ENCODE data around the gene TRPV2. TPM values are rescaled to one million over a fixed set of nuclear protein-coding genes. Genes with fewer than 3 reads are reported as not detected.
A peak's percentile ranks its signal among the peaks of the same experiment; 100 is the strongest.

Gene TRPV2
- total RNA-seq, 1 experiment from 2014 or later: 1.0 TPM

DNA sequence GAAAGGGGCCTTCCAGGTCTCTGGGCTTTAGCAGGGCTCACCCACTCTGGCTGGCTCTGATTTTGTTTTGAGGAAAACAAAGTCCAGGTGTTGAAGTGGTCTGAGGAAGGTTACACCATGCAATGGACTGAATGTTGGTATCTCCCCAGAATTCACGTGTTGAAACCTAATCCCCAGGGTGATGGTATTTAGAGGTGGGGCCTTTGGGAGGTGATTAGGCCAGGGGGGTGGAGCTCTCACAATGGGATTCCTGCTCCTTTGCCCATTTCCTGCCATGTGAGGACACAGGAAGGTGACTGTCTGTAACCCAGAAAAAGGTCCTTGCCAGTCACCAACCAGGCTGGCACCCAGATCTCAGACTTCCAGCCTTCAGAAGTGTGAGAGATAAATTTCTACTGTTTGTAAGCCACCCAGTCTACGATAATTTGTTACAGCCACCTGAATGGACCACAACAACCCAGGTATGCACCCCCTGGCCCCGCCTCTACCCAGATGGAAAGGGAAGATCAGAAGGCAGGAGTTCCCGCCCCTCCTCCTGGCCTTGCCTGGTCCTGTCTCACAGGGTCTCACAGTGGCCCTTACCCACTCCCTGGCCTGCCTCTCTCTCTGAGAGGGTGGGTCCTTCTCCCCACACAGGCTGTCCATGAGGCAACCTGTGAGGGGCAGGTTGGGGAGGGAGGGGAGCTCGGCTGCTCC lies 44.6 kb downstream of the TRPV2 start:
- H3K9me3 ChIP-seq (ENCODE audit: control insufficient read depth, low read depth, low read length): no peaks in the 10 kb centered on the region
- H2BK20ac ChIP-seq (ENCODE audit: low read depth, low read length, poor library complexity, severe bottlenecking): no peak overlapping the region
- TF ChIP-seq, protein P1, sequence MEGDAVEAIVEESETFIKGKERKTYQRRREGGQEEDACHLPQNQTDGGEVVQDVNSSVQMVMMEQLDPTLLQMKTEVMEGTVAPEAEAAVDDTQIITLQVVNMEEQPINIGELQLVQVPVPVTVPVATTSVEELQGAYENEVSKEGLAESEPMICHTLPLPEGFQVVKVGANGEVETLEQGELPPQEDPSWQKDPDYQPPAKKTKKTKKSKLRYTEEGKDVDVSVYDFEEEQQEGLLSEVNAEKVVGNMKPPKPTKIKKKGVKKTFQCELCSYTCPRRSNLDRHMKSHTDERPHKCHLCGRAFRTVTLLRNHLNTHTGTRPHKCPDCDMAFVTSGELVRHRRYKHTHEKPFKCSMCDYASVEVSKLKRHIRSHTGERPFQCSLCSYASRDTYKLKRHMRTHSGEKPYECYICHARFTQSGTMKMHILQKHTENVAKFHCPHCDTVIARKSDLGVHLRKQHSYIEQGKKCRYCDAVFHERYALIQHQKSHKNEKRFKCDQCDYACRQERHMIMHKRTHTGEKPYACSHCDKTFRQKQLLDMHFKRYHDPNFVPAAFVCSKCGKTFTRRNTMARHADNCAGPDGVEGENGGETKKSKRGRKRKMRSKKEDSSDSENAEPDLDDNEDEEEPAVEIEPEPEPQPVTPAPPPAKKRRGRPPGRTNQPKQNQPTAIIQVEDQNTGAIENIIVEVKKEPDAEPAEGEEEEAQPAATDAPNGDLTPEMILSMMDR (conservative IDR thresholded peaks at IDR 0.05): no peak
- no peak overlapping the region for H2AFZ ChIP-seq (ENCODE audit: low read length)
- no peak overlapping the region for H3T11ph ChIP-seq (ENCODE audit: low read length)
- no peaks in the 10 kb centered on the region for H3K27me3 ChIP-seq (ENCODE audit: insufficient read depth, low read length)
- H3K4ac ChIP-seq (ENCODE audit: low read depth, low read length): no peak overlapping the region
- H3K9ac ChIP-seq (ENCODE audit: extremely low read depth, insufficient read length, low read length): no peak overlapping the region
- no peaks in the 10 kb centered on the region for H3K23me2 ChIP-seq (ENCODE audit: insufficient read length, low read depth, low read length, poor library complexity, severe bottlenecking)
- H3K23ac ChIP-seq (ENCODE audit: insufficient read length, low read depth, low read length): no peak overlapping the region
- H2BK15ac ChIP-seq (ENCODE audit: low read depth, low read length): no peak overlapping the region
- no peak overlapping the region for H4K8ac ChIP-seq (replicated peaks; ENCODE audit: insufficient read length, low read depth, low read length)
- H3K14ac ChIP-seq (ENCODE audit: insufficient read depth, low read length): 0 out of 2 replicates have a peak overlapping the region, but pooled peaks have one; percentile 11
- no peak overlapping the region for H3K56ac ChIP-seq (ENCODE audit: insufficient read length, low read depth, low read length)
- no peak overlapping the region for H2BK12ac ChIP-seq (ENCODE audit: insufficient read length, low read depth, low read length)
- peak overlapping the region; percentile 24 for H3K18ac ChIP-seq (ENCODE audit: insufficient read length, low read depth, low read length)
- peak overlapping the region; percentile 80 to 98 (median 93); a peak in 5 of 7 replicates for H3K27ac Mint-ChIP-seq
- H3K27ac ChIP-seq (ENCODE audit: insufficient read length, low read depth, low read length): no peak overlapping the region
- H3K9me3 Mint-ChIP-seq: no peaks in the 10 kb centered on the region
- H3K79me2 ChIP-seq (ENCODE audit: insufficient read depth, low read length): no peaks in the 10 kb centered on the region
- peak overlapping the region in 1 of 2 experiments; percentile 55; a peak in 2 of 5 replicates for H3K4me3 Mint-ChIP-seq
- no peak overlapping the region for H3K4me2 ChIP-seq (ENCODE audit: insufficient read depth, insufficient read length, low read length)
- H3K36me3 Mint-ChIP-seq (ENCODE audit: insufficient read depth in 1 of 3, low read depth in 3 of 3): peaks cover 0 to 17% (median 14%) of the 10 kb centered on the region in 3 experiments; a peak in 6 of 7 replicates
- H3K4me1 ChIP-seq (ENCODE audit: insufficient read depth, low read length): peaks cover 5% of the 10 kb centered on the region
- H4K91ac ChIP-seq (ENCODE audit: insufficient read length, low read depth, low read length): no peak overlapping the region
- H3K79me1 ChIP-seq (ENCODE audit: insufficient read depth, low read depth, low read length, poor library complexity, severe bottlenecking): no peaks in the 10 kb centered on the region
- no peak overlapping the region for H4K5ac ChIP-seq (ENCODE audit: insufficient read length, low read depth, low read length)
- H2AK5ac ChIP-seq (ENCODE audit: insufficient read length, low read length): no peak overlapping the region
- no peaks in the 10 kb centered on the region for H4K20me1 ChIP-seq (ENCODE audit: control insufficient read depth, insufficient read depth, insufficient read length)
- H2BK5ac ChIP-seq (ENCODE audit: insufficient read length, low read length): no peak overlapping the region
- no peaks in the 10 kb centered on the region; the same call in 1 of the 2 replicates for H3K27me3 Mint-ChIP-seq (ENCODE audit: low read depth)
- peak; percentile 87 for DNase-seq
- peaks cover 28 to 37% of the 10 kb centered on the region in 2 experiments for H3K4me1 Mint-ChIP-seq
- no CpG with 5 or more reads among the region's 5 CpGs for WGBS (ENCODE audit: extremely low coverage, insufficient read length, low lambda C conversion rate)
- no peak overlapping the region for H2BK120ac ChIP-seq (ENCODE audit: low read depth, low read length, poor library complexity, severe bottlenecking)
